ENCODE results near the gene PHF12.
"Not testable (repeated sequence)": the region's sequence is repeated elsewhere in the genome, so short reads cannot be mapped to it uniquely, and the experiment has no call there.

Gene PHF12

DNA sequence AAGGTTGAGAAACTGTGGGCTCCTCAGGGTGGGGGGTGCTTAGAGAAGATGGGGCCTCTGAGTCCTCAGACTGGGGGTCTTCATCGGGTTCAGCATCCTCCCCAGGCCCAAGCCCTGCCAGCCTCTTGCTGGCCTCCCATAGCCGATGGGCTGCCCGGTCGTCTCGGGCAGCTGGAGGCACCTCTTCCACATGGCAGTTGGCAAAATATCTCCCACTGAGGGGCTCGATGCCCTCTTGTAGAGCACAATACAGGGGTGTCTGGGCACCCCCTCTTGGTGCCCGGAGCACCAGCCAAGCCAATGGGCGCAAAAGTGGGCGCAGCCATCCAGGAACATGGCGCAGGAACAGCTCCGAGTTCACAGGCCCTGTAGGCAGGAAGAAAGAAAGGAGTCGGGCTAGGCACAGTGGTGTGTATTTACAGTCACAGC lies 52.8 kb downstream of the PHF12 start:
- H3K27ac Mint-ChIP-seq, result peak overlapping the region; percentile 97
- H3K4me3 Mint-ChIP-seq, result peak overlapping the region; percentile 95
- ATAC-seq (no peak), DNase-seq (ENCODE audit: low spot score in 2 of 2) (no peak)
- H3K9me3 Mint-ChIP-seq, result no peaks in the 10 kb centered on the region
- peaks cover 67% of the 10 kb centered on the region for H3K4me1 Mint-ChIP-seq
- peaks cover 59% of the 10 kb centered on the region for H3K36me3 Mint-ChIP-seq

DNA sequence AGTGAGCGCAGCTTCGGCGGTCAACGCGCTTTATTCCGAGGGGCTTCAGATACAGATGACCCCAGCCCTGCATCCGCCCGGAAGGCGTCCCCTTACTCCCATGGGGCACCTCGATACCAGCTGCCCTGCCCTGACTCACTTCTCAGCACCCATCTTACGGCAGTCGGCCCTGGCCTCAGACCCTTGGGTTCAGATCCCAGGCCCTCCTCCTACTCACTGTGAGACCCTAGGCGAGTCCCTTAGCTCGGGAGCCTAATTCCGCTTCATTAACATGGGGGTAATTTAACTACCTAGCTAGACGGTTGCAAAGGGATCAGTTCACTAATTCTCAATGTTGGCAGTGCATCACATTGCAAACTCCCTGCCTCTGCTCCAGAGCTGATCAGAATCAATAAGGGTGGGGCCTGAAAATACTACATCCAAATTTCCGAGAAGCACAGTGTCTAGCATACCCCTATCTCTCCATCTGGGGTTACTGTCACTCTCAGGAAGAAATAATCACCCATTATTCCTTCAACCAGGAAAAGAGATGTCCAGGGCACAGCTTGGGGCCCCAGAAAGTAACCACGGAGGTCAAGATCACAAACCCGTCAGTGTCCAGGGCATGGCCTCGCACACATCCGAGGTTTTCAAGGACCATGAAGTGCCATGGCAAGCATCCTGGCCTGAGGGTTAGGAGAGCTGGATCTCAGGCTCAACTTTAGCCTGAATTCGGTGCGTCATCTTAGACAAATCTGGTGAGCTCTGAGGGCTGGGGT lies 53.4 kb downstream of the PHF12 start:
- H3K9me3 Mint-ChIP-seq, result no peaks in the 10 kb centered on the region
- ATAC-seq, result no peak
- peaks cover 68% of the 10 kb centered on the region for H3K4me1 Mint-ChIP-seq
- peak overlapping the region; percentile 95 for H3K4me3 Mint-ChIP-seq
- no peak for DNase-seq (ENCODE audit: low spot score in 2 of 2)
- peak overlapping the region; percentile 97 for H3K27ac Mint-ChIP-seq
- peaks cover 65% of the 10 kb centered on the region for H3K36me3 Mint-ChIP-seq

DNA sequence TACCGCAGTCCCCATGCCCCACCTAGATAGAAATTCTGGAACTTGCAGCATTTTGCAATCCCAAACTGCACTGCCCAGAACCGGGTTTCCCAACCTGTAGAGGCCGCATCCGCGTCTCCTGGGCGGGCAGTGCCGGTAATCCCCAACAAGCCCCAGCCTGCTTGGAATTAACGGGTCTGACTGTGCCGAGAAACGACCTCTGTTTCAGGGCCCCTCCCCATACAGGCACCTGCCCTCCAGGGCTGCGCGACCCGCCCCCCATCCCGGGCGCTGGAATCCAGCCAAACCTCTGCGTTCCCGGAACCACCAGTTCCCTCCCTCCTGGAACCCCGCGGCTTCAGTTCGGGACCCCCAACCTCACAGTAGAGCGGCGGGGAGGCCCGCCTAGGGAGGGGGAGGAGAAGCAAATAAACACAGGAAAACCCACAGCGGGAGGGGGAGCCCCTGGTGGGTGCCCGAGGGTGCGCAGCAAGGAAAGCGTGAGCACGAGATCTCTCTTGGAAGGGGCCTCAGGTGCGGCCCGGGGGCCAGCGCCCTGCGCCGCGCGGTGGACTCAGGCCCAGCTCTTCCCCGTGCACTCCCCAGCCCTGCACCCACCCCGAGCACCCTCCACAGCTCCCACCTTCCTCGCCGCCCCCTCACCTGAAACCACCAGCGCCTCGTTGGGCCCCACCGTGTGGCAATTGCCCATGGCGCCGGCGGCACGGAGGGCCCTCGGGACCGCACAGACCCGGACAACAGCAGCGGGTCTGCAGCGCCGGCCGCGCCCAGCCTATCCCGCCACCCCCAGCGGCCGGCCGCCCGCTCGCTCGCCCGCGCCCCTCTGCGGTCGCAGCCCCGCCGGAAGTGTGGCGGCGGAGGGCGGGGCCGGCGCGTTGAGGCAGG lies 54.2 kb downstream of the PHF12 start, which contains the start of gene FLOT2:
Gene FLOT2 (minus strand): TSS at position 850 of the 885 bp plus-strand sequence. CDS start 159 bp downstream, at position 691.
- ATAC-seq (peak; percentile 76), DNase-seq (ENCODE audit: low spot score in 2 of 2) (peak; percentile 46 to 79)
- peak within 1 kb of the TSS; percentile 95 for H3K4me3 Mint-ChIP-seq
- H3K4me1 Mint-ChIP-seq, result peaks cover 70% of the 10 kb centered on the region
- peaks cover 72% of the 10 kb centered on the region for H3K36me3 Mint-ChIP-seq
- H3K27ac Mint-ChIP-seq, result peak within 1 kb of the TSS; percentile 97
- H3K9me3 Mint-ChIP-seq, result no peaks in the 10 kb centered on the region

DNA sequence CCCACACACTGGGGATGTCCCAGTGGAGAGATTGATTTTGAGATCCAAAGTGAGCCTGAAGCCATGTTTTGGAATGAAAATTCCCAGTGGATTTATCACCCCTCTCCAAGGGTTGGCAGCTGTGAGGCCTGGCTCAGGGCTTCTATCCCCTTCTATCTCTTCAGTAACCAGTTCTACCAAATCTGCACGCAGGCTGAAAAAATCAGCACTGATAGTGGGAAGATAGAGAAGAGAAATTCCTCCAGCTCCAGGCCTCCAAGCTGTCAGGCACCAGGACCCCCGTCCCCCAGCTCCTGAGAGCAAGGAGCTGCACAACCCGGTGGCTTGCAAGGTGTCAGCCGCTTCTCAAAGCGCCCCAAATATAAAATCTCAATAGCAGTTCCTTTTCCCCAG lies 54.8 kb downstream of the PHF12 start:
- Mint-ChIP-seq H3K9me3 (no peaks in the 10 kb centered on the region), H3K36me3 (peaks cover 74% of the 10 kb centered on the region), H3K4me3 (peak overlapping the region; percentile 95), H3K4me1 (peaks cover 69% of the 10 kb centered on the region), H3K27ac (peak overlapping the region; percentile 97)
- DNase-seq (ENCODE audit: low spot score in 2 of 2) (no peak), ATAC-seq (no peak)

- DNase-seq (ENCODE audit: low spot score in 2 of 2) (no peak), ATAC-seq (no peak)
- Mint-ChIP-seq H3K36me3 (peaks cover 80% of the 10 kb centered on the region), H3K4me3 (peak overlapping the region; percentile 95), H3K4me1 (peaks cover 73% of the 10 kb centered on the region), H3K27ac (peak overlapping the region; percentile 97), H3K9me3 (no peaks in the 10 kb centered on the region)
Observed at GRCh38 chr17:28895794-28896447, 55.4 kb downstream of the PHF12 start.

- peak; percentile 36 for ATAC-seq
- peaks cover 63% of the 10 kb centered on the region for H3K4me1 Mint-ChIP-seq
- peak overlapping the region; percentile 100 for H3K27ac Mint-ChIP-seq
- peaks cover 58% of the 10 kb centered on the region for H3K36me3 Mint-ChIP-seq
- H3K4me3 Mint-ChIP-seq, result peak overlapping the region; percentile 79
- not testable (repeated sequence) for H3K9me3 Mint-ChIP-seq
- peak in 1 of 2 donors; percentile 67 for DNase-seq (ENCODE audit: low spot score in 2 of 2)
Observed at GRCh38 chr17:28893248-28894183, 57.8 kb downstream of the PHF12 start.

- peaks cover 52% of the 10 kb centered on the region for H3K36me3 Mint-ChIP-seq
- H3K4me3 Mint-ChIP-seq, result peak overlapping the region; percentile 38
- ATAC-seq (no peak), DNase-seq (ENCODE audit: low spot score in 2 of 2) (no peak)
- no peaks in the 10 kb centered on the region for H3K9me3 Mint-ChIP-seq
- H3K4me1 Mint-ChIP-seq, result peaks cover 56% of the 10 kb centered on the region
- peak overlapping the region; percentile 100 for H3K27ac Mint-ChIP-seq
Observed at GRCh38 chr17:28892024-28892423, 59.3 kb downstream of the PHF12 start.

DNA sequence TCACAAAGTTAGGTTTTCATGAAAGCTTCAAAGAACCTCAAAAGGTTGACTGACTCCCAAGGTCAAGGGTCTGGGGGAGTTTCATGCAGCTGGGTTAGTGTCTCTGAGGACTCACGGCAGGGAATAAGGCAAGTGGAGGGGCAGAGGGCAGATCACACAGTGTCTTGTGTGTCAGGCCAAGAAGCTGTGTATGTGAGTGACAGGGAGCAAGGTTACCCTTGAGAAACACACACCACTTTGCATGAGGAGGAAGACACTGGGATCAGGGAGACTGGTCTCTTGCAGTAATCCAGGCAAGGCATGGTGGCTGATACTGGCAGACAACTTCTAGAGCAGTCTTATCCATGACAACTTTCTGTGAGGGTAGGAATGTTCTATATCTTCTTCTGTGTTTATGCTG lies 60.1 kb downstream of the PHF12 start:
- Mint-ChIP-seq H3K27ac (peak overlapping the region; percentile 100), H3K9me3 (no peaks in the 10 kb centered on the region), H3K4me1 (peaks cover 48% of the 10 kb centered on the region), H3K4me3 (peak overlapping the region; percentile 38), H3K36me3 (peaks cover 56% of the 10 kb centered on the region)
- ATAC-seq, result no peak
- DNase-seq (ENCODE audit: low spot score in 2 of 2), result no peak

- peak overlapping the region; percentile 100 for H3K27ac Mint-ChIP-seq
- H3K9me3 Mint-ChIP-seq, result no peaks in the 10 kb centered on the region
- DNase-seq (ENCODE audit: low spot score in 2 of 2) (no peak), ATAC-seq (no peak)
- H3K36me3 Mint-ChIP-seq, result peaks cover 58% of the 10 kb centered on the region
- no peak overlapping the region for H3K4me3 Mint-ChIP-seq
- H3K4me1 Mint-ChIP-seq, result peaks cover 39% of the 10 kb centered on the region
Observed at GRCh38 chr17:28889996-28890395, 61.3 kb downstream of the PHF12 start.

GRCh38 chr17:28888832-28889231 lies 62.5 kb downstream of the PHF12 start:
- ATAC-seq, result no peak
- Mint-ChIP-seq H3K27ac (peak overlapping the region; percentile 61), H3K4me1 (peaks cover 35% of the 10 kb centered on the region), H3K9me3 (no peaks in the 10 kb centered on the region), H3K4me3 (no peak overlapping the region), H3K36me3 (peaks cover 56% of the 10 kb centered on the region)
- DNase-seq (ENCODE audit: low spot score in 2 of 2), result no peak

GRCh38 chr17:28887871-28888471 lies 63.3 kb downstream of the PHF12 start:
- DNase-seq (ENCODE audit: low spot score in 2 of 2), result no peak
- Mint-ChIP-seq H3K4me1 (peaks cover 26% of the 10 kb centered on the region), H3K4me3 (no peak overlapping the region), H3K9me3 (no peaks in the 10 kb centered on the region), H3K36me3 (peaks cover 53% of the 10 kb centered on the region), H3K27ac (peak overlapping the region; percentile 61)
- ATAC-seq, result no peak

- ATAC-seq (no peak), DNase-seq (ENCODE audit: low spot score in 2 of 2) (no peak)
- H3K9me3 Mint-ChIP-seq, result no peaks in the 10 kb centered on the region
- peak overlapping the region; percentile 52 for H3K27ac Mint-ChIP-seq
- H3K36me3 Mint-ChIP-seq, result peaks cover 53% of the 10 kb centered on the region
- H3K4me1 Mint-ChIP-seq, result peaks cover 10% of the 10 kb centered on the region
- H3K4me3 Mint-ChIP-seq, result no peak overlapping the region
Observed at GRCh38 chr17:28885951-28886350, 65.4 kb downstream of the PHF12 start.

GRCh38 chr17:28885363-28885762 lies 66.0 kb downstream of the PHF12 start:
- no peak for DNase-seq (ENCODE audit: low spot score in 2 of 2)
- H3K9me3 Mint-ChIP-seq, result no peaks in the 10 kb centered on the region
- H3K4me1 Mint-ChIP-seq, result peaks cover 6% of the 10 kb centered on the region
- peak overlapping the region; percentile 52 for H3K27ac Mint-ChIP-seq
- peaks cover 55% of the 10 kb centered on the region for H3K36me3 Mint-ChIP-seq
- no peak for ATAC-seq
- H3K4me3 Mint-ChIP-seq, result no peak overlapping the region

All from stimulated activated effector memory CD8-positive, alpha-beta T cell treated with anti-CD3 and anti-CD28 coated beads, Interleukin-12 subunit alpha, Interleukin-12 subunit beta, amount 100 ng/mL, for 72 hours (primary cell).